HG03175 (cell line): Measurements from ENCODE around the gene PCSK1.
"Not testable (repeated sequence)": the region's sequence is repeated elsewhere in the genome, so short reads cannot be mapped to it uniquely, and the experiment has no call there.

Experiments
- ATAC-seq: cut with Tn5 transposase; IDR thresholded peaks from one replicate; pipeline ENCODE4 v1.9.1; 2021; ENCODE audit warnings: mild to moderate bottlenecking, moderate library complexity; ENCODE audit not compliant: unreplicated experiment

The PCSK1 gene

DNA sequence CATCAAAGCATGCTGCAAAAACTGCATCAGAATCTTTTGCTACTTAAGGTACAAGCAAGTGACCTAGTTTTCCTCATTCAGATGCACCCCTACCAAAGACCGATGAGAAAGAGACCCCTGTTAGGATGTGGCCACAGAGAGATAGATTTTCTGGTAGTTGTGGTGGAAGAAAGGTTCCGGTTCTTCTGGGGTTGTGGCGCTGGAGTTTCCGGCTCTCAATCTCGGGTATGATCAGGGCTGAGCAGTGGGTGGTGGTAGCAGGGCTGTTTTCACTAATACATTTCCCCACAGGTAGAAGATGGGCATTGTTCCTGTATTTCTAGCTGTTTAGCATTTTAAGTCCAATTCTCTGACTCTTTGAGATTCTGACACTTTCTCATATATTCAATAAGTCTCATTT, 58.4 kb downstream of the PCSK1 start:
- no peak for ATAC-seq

DNA sequence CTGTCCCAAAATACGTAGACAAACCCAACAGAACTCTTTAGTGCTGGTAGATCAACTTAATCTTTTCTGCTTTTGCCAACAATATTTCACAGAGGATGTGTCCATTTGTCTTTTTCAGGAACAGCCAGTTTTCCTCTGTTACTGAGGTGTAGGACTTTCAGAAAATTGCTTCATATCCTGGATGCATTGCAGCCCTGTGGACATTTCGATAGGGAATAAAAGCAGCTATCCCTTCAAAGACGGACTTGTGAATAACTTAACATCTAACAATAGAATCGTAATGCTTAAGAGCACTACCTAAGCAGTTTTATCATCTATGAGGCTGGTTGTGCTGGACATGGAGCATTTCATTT, 59.7 kb downstream of the PCSK1 start:
- no peak for ATAC-seq

DNA sequence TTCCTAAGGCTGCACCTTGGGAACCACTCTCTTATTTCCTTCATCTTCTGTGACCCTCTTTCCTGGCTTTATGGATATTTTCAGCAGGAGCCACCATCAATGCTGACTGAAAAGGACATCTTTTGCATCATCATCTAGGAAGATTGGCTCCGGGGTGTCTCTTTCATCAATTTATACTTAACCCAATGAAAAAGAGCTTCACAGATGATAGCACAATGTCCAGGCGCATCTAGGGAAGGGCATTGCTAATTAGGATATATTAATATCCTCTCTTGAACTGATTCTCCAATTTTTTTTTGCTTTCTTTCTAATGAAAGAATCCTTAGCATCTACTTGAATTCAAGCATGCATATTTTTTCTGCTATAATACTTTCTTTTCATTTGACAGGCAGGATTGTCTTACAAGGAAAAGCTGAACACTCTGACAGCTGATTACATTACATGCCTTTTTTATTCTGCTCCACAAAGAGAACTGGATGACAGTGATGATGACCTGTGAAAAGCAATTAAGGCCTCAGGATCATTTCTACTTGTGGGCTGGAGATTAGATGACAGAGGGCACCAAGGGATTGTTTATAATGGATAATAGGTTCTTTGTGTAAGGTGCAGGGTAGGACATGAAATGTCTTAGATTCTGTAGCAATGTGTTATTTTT, 60.2 kb downstream of the PCSK1 start:
- no peak for ATAC-seq

DNA sequence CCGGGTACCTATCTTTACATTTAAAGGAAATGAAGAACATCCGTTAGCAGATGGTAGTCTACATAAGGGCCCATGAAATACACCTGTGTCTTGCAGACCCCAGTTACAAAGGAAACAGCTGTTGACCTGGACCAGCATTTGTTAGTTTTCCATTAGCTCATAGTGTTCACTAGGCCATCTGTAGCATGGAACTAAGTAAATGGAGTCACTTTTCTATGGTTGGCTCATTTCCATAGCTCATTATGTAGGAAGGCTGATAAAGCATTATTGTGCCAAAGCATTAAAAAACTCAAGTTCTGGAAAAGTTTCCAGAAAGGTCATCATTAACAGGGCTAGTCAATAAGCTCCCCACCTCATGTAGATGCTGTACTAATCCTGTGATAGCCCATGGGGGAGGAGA, 62.1 kb downstream of the PCSK1 start:
- ATAC-seq = no peak

DNA sequence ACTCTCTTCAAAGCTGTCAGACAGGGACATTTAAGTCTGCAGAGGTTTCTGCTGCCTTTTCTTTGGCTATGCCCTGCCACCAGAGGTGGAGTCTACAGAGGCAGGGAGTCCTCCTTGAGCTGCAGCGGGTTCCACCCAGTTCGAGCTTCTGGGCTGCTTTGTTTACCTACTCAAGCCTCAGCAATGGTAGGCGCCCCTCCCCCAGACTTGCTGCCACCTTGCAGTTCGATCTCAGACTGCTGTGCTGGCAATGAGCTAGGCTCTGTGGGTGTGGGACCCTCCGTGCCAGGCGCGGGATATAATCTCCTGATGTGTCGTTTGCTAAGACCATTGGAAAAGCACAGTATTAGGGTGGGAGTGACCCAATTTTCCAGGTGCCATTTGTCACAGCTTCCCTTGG, 65.7 kb downstream of the PCSK1 start:
- not testable (repeated sequence) for ATAC-seq

DNA sequence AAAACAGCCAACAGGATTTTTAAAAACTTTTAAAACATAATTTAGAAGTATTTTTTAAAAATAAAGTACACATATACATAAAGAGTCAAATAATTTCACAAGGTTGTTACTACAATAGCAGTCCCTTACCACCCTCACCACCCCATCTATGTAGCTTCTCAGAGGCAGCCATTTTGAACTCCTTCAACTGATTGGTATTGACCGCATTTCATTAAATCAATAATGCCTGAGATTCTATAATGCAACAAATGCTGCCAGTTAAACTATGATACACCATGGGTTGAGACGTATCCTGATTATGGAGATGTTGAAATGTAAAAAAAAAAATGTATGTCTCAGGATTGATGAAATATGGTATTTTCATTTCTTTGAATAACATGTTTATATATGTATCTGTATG, 78.8 kb downstream of the PCSK1 start:
- ATAC-seq = no peak

DNA sequence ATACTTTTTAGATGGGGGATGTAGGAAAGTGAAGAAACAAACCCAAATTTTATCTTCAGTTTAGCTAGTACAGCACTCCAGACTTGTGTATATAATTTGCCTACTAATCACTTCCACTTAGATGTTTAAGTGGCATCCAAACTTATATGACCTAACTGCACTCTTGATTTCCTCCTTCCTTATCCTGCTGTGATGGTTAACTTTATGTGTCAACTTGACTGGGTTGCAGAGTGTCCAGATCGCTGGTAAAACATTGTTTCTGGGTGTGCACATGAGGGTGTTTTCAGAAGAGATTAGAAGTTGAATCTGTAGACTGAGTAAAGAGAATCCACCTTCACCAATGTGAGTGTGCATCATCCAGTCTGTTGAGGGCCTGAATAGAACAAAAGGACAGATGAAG, 79.8 kb downstream of the PCSK1 start:
- no peak for ATAC-seq

DNA sequence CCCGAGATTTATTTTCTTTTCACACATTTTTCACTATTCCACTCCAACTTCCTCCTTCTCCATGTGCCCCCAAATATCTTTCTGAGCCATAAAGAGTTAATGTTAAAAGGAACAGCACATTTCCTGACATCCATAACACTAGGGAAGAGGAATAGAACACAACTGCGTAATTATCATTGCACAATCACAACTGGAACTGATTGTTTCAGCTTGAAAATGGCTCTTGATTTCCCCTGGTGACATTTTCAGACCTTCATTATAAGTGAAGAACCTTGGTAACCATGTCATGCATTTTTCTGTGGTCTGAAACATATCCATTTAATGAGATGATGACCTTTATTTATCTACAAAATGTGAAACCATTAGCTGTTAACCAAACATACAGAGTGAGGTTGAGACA, 82.4 kb downstream of the PCSK1 start:
- ATAC-seq = no peak

DNA sequence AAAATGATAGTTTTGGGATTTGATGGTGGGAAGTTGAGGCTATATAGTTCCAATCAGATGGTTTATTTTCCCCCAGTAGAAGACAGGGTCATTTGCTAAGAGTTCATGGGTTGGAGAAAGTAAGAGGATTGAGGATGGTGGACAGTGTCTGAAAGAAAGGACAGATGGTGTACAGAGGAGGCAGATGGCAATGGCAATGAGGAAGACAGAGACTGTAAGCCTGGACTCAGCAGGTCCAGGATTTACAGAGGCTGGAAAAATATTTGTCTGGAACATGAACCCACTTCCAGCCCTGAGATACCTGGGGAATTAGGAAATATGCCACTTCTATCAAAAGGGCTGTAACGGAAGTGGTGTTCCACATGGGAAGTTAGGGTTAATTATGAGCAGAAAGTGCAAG, 84.5 kb downstream of the PCSK1 start:
- no peak for ATAC-seq

DNA sequence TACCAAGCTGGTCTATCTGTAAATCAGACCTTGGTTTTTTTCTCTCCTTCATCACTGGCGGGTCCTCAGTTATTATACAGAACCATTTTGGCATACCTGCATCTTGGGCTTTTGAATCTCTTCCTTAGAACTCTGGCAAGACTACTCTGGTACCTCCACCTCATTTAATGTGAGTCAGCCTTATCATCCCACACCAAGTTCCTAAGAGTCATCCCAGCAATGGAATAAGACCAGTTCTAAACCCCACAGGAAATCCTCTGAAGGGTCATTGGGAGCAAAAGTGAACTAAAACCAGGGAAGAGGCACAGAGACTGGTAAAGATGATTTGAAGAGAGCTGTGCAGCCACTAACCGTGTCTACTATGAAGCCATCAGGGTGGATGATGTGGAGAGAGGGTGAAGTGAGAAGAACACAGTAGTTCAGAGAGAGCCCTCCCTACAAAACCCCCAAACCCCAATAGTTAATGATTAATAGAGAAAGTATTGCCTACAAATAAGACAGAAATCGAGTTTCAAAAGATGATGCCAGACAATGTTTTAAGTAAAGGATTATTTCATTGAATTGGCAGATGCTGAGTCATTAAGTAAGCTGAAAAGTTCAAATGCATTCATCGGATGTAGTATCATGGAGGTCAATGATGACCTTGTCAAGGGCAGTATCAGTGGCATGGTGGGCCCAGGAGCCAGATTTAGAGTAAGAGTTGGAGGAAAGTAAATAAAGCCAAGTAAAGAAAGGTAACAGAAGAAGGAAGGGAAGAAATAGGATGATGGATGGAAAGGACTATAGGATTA, 85.4 kb downstream of the PCSK1 start:
- no peak for ATAC-seq

DNA sequence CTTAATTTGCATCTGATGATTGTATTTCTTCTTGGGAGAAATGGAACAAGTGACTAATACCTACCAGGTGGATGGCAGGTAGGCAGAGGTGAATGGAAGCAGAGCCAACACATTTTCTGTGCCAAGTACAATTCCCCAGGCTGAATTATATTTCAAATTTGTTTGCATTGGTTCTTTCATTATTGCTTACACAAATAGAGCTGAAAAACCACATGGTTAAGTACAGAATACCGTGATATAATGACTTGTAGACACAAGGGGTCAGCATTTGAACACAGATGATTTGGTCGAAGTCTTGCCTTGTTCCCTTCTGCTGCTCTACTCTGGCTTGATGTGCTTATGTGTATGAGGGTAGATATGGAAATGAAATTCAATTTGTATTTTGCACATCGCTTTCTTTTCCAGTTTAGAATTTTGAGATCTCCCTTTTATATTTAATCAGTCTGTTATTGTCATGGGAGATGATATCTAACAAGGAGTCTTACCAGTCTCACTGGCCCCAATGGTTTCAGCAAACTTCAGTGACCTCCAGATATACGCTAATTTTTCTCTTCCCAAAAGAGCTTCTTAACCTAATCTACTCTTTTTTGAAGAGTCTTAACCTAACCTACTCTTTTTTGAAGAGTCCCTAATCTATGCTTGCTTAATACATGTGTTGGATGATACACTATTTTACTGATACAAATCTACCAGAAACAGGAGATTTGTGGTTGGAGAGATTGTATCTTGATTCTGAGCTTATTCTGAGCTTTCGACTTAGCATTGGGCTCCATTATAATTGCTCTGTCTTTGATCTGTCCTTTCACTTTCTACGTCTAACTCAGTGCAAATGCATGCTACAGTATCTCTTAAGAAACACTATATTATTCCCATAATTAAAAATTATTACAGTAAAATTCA, 88.1 kb downstream of the PCSK1 start:
- peak; percentile 95 for ATAC-seq

DNA sequence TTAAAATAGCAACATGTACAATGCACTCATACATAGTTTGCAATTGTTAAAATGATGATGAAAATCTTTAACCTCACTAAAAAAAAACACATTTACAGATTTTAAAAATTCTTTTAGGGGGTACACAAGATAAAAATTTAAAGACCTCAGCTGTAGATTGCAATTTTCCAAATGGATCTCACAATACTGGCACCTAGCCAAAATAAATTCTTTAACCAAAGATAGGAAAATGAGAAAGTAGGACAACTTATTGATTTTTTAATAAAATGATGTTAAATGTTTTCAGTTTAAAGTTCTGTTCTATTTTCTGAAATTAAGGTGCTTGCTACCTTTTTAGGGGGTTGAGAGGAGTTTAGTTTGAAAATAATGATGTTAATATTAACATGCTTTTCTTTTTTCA, 90.0 kb downstream of the PCSK1 start:
- ATAC-seq = no peak

DNA sequence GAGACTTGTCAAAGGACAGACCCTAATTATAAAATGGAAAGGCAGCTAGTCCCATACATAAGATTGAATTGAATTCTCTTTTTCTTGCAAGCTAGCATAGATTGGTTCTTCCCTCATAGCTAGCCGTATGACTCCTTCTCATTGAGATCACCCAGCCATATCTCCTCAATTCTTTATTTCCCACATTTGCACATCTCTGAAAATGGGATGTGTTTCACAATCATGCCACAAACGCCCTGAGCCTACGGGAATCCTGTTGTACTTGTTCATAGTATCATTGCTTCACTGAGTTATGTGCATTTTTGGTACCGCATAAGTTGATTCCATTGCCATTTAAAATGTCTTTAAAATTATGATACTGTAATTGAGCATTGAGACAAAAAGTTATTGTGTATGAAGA, 90.5 kb downstream of the PCSK1 start:
- ATAC-seq = no peak
